ENCODE data around the gene ITPKA. TPM values are rescaled to one million over a fixed set of nuclear protein-coding genes. Genes with fewer than 3 reads are reported as not detected.

The ITPKA gene
- total RNA-seq, 1 donor from 2014 or later, result 0.39 TPM

DNA sequence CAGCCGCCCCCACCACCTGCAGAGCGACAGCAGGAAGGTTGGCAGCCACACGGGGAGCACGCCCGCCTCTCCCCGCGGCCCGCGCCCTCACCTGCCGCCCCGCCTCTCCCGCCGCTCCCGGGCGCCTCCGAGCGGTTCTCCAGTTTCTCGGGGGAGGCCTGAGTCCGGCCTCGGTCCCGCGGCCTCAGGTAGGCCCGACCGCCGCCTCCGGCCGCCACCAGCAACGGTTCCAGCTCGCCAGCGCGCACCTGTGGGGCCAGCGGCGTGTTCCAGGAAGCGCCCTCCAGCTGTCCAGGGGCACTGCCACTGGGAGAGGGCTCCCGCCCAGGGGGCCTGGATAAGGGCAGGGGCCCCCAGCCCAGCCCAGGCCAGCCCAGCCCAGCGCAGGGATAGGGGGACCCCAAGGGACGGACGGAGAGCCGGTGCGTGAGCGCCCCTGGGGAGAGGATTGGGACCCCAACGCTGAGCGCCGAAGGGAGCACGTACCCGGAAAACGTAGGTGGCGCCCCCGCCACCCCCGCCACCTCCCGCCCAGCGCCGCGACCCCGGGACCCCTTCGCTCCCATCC is 17.7 kb downstream of the ITPKA start:
- no peak for DNase-seq

DNA sequence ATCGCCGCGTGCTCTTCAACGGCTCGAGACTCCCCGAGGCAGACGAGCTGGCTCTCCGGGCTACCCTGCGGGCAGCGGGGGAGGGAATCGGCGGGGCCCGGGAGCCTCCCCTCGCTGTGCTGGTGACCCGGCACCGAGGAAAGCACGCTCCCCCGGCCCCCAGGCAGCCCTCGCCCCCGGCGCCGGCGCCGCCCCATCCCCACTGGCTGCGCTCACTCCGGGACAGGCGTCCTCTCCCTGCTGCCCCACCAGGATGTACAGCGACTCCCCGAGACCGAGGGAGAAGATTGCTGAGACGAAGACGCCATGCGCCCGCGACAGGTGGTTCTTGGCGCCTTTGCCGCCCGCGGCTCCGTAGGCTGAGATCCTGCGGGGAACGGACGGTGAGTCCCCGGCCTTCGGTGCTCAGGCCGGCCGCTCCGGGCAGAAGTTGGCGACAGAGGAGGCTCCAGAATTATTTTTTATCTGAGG is 18.3 kb downstream of the ITPKA start:
- no peak for DNase-seq

DNA sequence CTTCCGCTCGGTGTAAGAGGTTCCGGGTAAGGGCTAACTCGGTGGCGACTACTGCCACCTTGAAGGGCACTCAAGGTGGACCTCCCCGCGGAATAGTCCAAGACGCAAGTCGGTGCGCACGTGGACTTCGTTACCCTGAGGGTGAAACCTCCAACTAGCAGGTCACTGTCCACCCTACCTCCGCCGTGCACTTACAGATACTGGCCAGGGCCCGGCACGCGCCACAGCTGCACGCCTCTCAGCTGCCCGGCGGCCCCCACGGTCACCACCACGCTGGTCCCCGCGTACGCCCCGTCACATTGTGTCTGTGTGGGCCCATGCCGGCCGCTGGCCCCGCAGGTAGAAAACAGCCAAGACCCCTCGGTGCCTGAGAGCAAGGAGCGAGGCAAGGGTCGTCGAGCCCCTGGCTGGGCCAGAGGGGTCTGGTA is 18.9 kb downstream of the ITPKA start:
- DNase-seq, result no peak

DNA sequence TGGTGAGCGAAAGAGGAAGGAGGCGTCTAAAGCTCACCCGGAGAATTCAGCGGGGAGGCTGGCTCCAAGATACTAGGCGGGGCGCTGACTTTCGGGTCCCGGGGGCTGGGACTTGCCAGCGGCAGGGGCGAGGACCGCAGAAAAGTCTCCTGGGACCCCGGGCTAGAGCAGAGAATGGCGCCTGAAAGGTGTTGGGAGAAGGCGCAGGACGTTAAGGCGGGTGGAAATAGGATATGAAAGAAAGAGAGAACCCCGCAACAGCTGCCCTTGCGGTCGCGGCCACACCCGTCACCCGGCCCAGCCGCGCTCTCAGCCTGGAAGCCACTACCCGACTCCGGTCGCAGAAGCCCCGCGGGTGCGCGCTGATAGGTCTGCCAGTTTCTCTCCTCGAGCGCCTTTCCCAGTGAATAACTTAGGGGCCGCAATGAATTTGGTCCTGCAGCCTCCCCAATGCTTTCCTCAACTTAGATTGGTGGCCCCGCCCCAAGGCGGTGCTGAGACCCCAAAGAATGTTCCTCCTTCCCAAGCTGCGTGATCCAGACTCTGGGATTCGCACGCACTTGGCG is 19.3 kb downstream of the ITPKA start:
- DNase-seq, result no peak

DNA sequence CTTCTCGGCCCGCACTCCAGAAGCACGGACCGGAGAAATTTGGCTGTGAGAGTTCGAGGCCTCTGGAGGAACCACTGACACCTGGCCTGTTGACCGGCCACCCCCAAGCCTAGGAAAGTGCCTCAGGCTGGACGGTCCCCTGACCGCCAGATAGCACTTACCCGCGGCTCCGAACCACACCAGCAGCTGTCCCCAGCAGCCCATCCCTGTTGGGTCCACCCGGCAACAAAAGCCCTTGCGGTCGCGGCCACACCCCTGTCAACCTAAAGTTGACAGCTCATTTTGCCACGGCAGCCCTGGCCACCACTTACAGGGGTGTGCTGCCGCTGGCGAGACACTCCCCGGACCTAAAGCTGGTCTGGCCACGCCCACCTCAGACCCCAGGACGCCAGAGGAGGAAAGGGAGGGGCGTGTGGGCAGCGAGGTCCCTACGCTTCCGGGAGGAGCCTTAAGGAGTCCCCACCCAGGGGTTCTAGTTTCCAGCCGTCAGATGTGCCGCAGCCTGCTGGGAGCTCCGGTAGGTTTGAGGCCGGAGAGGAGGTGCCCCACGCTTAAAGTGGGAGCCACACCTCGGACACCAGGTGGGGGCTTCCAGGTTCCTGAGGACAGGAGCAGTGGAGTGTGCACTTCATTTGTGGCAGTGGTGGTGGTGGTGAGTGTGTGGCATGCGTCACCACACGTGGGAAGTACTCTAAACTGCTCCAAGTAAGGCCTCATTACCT is 20.0 kb downstream of the ITPKA start, which contains the start of gene LTK:
LTK (minus strand) TSS at position 322 of the 722 bp plus-strand sequence; CDS start at position 204, 118 bp downstream.
- no peak for DNase-seq

DNA sequence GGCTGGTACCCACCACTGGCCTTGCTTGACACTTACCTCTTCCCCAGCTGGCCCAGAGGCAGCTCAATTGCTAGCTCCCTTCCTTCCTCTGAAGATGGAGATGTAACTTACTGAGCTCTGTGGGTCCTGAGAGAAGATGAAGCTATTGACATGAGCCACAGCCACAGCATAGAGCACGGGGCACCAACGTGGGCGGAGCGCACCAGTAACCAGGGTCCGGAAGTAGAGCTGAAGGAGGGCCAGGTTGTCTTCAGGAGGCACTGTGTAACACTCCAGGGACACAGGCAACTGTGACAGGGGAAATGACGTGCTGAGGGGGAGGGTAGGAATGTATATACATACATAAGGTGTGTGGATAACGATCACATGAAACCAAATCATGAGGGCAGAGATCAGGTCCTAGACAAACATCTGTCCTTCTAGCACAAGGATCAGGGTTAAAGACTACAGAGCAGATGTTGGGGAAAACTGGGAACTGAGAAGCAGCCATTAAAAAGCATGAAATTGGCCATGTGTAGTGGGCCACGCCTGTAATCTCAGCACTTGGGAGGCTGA is 24.3 kb downstream of the ITPKA start:
- no peak for DNase-seq

DNA sequence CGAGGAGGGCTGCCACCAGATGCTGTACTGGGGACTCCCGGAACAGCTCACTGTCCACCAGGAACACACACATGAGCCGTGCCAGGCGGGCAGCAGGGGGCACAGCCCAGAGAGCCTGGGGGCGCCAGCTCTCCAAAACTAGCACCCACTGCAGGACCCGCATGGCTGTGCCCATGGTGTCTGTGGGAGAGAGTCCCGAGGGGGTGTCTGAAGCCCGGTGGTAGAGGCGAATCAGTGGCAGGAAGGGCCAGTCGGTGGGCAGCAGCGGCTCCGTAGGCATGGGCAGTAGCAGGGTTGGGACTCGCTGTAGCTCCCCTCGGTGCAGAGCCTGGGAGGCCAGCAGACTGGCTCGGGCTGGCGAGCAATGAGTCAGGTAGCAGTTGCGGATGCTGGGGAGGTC is 27.0 kb downstream of the ITPKA start:
- no peak for DNase-seq

DNA sequence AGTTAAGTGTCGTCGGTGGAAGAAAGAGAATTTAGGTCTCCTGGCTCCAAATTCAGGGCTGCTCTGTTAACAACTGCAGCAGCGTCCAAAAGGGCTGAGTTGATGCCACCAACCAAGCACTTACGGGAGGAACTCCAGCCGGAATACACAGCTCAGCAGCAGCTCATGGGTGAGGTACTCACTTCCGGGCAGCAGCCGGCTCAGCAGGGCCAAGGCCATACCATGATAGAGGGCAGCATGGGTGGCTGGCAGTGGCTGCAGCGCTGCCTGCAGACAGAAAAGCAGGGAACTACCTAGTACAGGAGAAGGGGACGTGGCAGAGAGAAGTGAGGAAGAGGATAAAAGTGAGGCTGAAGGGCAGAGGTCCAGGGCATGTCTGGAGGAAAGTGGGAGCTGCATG is 27.9 kb downstream of the ITPKA start:
- no peak for DNase-seq

DNA sequence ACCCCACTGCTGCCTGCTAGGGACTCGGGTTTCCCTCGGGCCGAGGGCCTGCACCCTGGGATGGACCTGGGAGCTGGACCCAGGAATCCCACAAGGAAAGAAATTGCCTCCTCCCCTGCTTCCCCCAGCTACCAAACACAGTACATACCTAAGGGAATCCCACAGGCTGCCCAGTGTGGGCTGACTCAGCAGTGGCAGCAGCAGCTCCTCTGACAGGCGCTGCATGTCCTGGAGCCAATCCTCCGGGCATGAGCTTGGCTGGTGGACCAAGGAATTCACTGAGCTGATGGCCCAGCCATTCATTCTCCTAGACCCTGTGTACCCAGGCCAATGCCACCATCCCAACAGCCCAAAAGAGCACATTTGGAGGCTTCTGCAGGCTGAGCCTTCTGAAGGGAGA is 29.4 kb downstream of the ITPKA start:
- no peak for DNase-seq

DNA sequence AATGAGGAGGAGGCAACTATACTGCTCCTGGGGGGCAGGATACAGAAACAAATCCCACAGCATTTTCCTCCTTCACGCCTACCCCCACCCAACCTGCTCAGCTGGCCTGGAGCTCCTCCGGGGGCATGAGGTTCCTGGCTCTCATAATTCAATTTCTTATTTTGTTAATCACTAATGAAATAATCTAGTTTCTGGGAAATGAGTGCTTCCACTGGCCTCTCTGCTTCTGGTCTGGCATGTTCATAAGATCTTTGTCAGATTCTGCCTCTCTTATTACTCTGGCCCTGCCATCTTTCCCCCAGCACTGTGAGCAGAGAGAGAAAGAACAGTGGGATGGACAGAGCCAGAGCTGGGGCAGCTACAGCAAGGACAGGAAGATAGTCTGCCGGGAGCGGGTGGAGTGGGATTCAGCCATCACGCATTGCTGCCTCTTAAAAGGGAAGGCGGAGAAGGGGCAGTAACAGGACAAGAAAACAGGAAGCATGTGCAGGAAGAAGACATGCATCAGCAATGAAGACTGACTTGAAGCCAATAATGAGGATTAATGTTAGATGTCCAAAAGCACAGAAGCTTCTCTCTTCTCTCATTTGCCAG is 36.8 kb downstream of the ITPKA start:
- DNase-seq, result no peak

DNA sequence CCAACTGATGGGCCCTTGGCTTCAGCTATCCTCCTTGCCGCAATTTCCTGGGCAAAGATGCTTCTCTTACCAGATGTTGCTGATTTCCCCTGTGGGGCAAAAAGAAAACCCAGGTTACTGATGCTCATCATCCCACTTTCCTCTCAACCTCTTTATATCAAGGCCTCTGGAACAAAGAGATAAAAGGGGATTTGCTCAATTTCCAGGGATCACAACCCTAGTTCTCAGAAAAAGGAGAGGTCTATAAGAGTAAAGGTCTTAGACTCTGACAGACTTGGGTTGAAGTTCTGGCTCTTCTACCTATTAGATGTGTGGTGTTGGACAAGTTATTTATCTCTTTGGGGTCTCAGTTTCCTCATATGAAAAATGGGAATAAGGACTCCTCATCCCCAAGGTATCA is 41.9 kb downstream of the ITPKA start:
- no peak for DNase-seq

DNA sequence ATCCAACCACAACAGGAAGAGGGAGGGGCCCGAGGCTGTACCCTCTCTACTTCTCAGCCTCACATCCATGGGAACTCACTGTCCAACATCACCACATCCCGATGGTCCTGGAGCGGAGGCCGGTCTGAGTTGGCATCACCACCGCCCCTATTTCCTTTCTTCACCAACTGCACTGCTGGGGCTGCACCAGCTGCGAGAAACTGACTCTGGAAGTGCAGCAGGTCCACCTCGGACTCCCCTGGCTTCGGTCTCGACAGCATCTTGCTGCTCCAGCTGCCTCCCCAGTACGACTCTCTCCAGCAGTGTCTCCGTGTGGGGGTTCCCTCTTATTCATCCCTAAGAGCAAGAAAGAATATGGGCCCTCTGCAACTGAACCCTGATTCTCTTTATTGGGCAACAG is 43.2 kb downstream of the ITPKA start:
- DNase-seq, result no peak

DNA sequence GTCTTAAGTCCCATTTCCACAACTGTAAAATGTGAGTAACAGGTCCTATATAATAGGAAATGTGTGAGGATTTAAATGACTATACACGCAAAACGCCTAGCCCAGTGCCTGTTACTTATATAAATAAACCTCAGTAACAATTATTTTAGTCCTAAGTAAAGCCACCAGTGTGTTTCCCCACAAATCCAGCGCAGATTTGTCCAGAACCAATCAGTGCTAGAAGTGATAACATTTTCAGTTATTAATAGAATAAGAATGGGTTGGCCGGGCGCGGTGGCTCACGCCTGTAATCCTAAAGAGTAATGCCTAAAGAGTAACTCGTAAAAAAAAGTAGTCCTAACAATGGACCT is 49.8 kb downstream of the ITPKA start:
- no peak for DNase-seq

DNA sequence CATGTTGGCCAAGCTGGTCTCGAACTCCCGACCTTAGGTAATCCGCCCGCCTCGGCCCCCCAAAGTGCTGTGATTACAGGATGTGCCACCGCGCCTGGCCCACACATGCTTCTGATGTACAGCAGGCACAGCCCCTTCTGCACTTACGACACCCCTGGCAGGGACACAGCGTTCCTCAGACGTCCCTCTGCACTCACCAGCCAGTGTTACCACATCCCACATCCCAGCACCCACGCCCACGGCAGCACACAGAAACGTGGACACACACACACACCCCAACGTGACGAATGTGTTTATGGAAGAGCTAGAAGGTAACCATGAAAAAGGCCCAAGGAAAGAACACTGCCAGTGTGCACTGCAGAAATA is 51.0 kb downstream of the ITPKA start:
- DNase-seq, result no peak

DNA sequence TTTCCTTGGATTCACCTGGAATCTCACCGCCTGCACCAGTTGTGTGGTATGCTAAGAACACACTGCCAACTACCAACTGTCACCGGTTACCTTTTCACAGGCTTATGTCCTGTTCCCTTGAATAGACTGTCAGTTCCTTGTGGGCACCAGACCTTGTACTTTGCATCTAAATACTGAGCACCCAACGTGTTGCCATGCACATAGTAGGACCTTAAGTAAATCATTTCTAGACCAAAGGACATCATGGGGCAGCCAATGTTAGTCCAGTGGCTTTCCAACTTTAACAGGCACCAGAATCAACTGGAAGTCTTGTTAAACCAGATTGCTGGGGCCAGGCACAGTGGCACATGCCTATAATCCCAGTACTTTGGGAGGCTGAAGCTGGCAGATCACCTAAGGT is 51.5 kb downstream of the ITPKA start:
- no peak for DNase-seq

DNA sequence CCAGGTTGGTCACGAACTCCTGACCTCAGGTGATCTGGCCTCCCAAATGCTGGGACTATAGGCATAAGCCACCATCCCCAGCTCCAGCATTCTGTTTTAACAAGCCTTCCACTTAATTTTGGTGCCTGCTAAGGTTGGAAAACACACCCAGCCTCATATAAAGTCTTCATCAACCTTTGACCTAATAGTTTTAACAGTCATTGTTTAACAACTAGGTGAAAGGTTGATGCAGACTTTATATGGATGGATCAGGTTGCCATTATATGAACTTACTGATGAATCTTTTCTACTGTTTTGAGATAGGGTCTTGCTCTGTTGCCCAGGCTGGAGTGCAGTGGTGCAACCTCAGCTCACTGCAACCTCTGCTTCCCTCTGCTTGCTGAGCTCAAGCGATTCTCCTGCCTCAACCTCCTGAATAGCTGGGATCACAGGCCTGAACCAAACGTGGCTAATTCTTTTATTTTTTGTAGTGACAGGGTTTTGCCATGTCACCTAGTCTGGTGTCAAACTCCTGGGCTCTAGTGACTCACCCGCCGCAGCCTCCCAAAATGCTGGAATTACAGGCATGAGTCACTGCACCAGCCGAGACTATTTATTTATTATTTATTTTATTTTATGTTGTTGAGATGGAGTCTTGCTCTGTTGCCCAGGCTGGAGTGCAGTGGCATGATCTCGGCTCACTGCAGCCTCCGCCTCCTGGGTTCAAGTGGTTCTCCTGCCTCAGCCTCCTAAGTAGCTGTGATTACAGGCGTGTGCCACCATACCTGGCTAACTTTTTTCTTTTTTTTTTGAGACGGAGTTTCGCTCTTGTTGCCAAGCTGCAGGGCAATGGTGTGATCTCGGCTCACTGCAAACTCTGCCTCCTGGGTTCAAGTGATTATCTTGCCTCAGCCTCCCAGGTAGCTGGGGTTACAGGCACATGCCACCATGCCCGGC is 53.4 kb downstream of the ITPKA start:
- no peak for DNase-seq

DNA sequence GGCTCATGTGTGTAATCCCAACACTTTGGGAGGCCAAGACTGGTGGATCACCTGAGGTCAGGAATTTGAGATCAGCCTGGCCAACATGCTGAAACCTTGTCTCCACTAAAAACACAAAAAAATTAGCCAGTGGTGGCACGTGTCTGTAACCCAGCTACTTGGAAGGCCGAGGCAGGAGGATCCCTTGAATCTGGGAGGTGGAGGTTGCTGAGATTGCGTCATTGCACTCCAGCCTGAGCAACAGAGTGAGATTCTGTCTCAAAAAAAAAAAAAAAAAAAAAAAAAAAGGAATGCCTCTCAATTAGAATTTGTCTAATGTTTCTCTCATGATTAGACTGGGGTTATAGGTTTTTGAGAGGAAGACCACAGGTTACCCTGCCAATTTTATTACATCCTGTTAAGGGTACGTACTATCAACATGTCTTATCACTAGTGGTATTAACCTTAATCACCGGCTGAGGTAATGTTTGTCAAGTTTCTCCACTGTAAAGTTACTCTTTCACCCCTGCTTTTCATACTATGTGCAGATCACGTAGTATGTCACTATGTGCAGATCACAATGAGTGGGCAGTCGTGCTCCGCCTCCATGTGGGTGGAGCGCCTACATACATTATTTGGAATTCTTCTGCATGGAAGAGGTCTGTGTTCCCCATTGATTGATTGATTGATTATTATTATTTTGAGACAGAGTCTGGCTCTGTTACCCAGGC is 56.5 kb downstream of the ITPKA start:
- DNase-seq, result no peak
